ENCODE results near the gene ACTN3.
"Not testable (repeated sequence)": the region's sequence is repeated elsewhere in the genome, so short reads cannot be mapped to it uniquely, and the experiment has no call there.

ACTN3 gene

DNA sequence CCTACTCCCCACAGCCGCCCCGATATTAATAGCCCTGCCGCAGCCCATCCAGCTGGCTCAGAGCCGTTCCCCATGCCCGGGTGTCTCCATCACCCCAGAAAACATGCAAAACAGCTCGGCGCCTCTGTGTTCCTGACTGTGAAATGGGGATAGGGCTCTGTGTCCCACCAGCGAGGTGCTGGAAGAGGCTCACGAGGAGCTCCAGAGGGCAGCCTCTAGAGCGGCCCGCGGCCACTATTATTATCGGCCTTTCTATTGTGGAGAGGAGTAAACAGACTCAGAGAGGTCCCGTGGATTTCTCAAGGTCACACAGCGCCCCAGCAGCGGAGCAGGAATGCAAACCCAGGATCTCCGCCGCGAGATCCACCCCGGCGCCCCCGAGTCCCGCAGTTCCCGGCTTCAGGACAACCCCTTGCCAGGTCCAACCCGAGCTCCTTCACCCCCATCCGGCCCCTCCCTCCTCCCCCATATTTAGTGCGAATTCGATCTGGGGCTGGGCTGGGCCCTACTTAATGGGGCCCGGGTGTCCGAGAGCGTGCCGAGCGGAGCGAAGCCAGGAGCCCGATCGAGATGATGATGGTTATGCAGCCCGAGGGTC is at the start of gene ACTN3:
Gene ACTN3, plus strand, starts transcription at position 536 of the 598 bp plus-strand sequence. Its CDS starts 35 bp downstream, at position 571.
- no peak for DNase-seq

GRCh38 chr11:66497206-66497605 is 49.5 kb upstream of the ACTN3 start:
- no peak for DNase-seq

DNA sequence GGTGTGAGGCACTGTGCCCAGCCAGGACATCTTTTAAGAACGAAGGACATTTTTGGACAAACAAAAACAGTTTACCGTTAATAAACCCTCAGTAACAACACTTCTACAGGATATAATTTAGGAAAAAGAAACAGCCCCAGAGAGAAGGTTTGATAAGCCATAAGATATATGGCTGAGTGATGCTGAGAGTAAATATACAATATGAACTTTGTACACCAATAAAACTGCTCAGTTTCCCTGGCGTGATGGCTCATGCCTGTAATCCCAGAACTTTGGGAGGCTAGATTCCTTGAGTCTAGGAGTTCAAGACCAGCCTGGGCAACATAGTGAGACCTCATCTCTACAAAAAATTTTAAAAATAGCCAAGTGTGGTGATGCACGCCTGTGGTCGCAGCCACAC is 48.2 kb upstream of the ACTN3 start:
- DNase-seq, result no peak

GRCh38 chr11:66505276-66505816 is 41.4 kb upstream of the ACTN3 start:
- no peak for DNase-seq

GRCh38 chr11:66509131-66509561 is 37.6 kb upstream of the ACTN3 start:
- no peak for DNase-seq

GRCh38 chr11:66510271-66510989 is 36.3 kb upstream of the ACTN3 start, which contains the start of gene BBS1:
TSS of gene BBS1 (plus strand) at chr11:66510635. CDS start at chr11:66510660, 25 bp downstream.
- DNase-seq, result peak; percentile 93

GRCh38 chr11:66510990-66511339 is 35.7 kb upstream of the ACTN3 start:
- DNase-seq, result no peak

- DNase-seq, result no peak
These were observed 23.1 kb upstream of the ACTN3 start for GRCh38 chr11:66523611-66524010.

GRCh38 chr11:66524304-66525040 is 22.2 kb upstream of the ACTN3 start:
- DNase-seq, result no peak

DNA sequence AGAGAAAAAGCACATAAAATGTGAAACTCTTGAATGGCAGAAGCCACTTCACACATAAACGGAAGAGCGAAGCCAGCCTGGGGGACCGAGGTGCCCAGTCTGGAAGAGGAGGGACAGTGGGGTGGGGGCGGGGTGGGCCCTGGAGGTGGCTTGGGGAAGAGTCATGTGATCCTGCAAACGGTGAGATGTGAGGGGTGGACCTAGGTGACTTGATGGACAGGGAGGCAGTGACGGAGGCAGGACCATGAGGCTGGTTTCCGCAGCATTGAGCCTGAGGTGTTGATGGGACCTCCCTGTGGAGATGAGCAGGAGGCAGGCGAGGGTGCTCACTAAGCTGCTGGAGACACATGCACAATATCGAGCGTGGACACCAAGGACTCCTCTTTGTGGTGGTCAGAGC is 17.6 kb upstream of the ACTN3 start:
- DNase-seq, result no peak

DNA sequence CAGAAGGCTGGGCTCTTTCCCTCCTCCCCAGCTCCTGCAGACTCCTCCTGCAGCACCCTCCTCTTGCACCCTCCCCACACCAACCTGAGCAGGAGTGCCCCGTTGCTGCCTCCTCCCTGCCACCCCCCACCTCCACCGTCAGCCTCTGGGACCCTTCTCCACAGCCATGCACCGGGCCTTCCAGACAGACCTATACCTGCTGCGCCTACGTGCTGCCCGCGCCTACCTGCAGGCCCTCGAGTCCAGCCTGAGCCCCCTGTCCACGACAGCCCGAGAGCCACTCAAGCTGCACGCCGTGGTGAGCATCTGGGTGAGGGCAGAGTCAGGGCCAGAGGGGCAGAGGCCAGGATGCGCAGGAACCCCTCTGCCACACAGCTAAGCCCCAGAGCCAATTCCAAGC is 17.0 kb upstream of the ACTN3 start:
- no peak for DNase-seq

- no peak for DNase-seq
These were observed 15.6 kb upstream of the ACTN3 start for GRCh38 chr11:66530927-66531709.

- DNase-seq, result no peak
These were observed 14.9 kb upstream of the ACTN3 start for GRCh38 chr11:66531841-66532240.

- no peak for DNase-seq
These were observed 13.9 kb upstream of the ACTN3 start for GRCh38 chr11:66532784-66533183.

DNA sequence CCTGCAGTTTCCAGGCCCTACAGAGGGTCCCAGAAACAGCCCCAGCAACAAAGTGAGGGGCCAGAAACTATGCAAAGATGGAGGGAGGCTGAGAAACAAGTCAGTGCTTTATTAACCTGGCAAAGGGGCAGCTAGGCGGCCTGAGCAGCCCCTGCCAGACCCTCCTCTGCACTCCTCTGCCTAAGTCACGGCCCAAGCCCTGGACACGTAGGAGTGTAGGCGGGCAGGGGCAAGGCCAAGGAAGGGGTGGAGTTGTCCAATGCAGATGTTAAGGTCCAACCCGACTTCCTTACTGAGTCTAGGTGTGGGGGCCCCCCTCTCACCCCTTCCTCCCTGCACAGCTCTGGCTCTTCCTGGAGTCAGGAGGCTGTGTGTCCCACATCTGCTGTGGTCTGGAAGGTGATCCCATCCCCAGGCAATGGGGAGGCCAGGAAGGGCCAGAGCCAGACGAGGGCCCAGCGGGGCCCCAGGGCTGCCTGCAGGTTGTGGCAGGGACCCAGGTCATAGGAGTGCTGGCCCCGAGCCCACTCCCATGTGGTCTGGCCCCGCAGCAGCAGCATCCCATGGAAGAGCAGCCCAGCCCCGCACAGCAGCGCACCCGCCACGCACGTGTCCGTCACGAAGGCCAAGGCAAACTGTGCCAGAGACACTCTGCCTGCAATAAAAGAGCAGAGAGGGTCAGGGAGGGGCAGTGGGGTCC is 7.4 kb upstream of the ACTN3 start:
- no peak for DNase-seq

GRCh38 chr11:66539870-66540213 is 6.9 kb upstream of the ACTN3 start:
- no peak for DNase-seq

DNA sequence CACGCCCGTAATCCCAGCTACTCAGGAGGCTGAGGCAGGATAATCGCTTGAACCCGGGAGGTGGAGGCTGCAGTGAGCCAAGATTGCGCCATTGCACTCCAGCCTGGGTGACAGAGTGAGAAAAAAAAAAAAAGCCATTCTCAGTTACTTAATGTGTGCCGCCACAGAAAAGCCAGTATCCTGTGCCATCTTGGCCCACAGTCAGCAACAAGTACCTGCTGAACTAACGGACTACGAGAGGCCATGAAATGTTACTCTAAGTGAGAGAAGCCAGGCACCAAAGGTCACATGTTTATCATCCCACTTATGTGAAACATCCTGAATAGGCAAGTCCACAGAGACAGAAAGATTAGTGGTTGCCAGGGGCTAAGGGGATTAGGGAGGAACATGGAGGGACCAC is 6.1 kb upstream of the ACTN3 start:
- not testable (repeated sequence) for DNase-seq

GRCh38 chr11:66541892-66542291 is 4.8 kb upstream of the ACTN3 start:
- no peak for DNase-seq

GRCh38 chr11:66542362-66542761 is 4.3 kb upstream of the ACTN3 start:
- DNase-seq, result no peak

DNA sequence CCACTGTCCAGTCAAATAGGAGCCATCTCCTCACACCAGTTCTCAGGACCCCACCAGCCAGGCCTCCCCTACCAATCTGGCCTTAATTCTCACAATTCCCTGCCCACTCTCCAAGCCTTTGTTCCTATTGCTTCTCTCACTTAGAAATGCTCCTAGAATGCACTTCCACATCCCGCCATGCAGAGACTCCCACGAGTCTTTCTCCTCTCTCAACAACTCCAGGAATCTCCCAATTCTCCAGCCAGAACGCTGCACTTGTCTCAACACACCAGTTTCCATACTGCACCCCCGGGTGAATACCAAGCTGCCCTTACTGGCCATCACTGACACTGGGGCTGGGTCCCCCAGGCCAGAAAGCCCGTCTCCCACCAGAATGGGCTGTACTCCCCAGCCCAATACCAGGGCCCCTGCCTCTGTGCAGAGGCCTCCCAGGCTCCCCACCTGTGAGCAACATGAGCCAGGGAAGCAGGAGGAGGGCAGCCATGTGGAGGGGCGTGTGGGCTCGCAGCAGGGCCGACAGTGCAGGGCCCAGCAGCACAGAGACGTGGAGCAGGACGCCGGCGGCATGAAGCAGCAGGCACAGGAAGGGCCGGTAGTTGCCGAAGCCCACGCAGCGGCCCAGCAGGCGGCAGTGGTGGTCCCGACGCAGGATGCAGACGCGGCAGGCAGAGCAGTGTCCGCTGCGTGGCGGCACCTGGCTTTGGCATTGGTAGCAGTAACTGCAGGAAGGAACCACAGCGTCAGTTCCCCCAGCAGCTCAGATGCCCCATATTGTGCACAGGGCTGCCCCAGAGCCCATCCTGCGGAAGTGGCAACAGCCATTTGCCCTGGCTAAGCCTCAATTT is 3.2 kb upstream of the ACTN3 start:
- DNase-seq, result peak; percentile 80

GRCh38 chr11:66544952-66545351 is 1.8 kb upstream of the ACTN3 start:
- DNase-seq, result not testable (repeated sequence)

All from activated CD8-positive, alpha-beta memory T cell treated with anti-CD3 and anti-CD28 coated beads for 24 hours (primary cell).